Globus pallidus (tissue), 1 donor: ENCODE results near the gene PRXL2A.
"Not testable (repeated sequence)": the region's sequence is repeated elsewhere in the genome, so short reads cannot be mapped to it uniquely, and the experiment has no call there.

Source experiments
- DNase-seq: peaks from one replicate; pipeline ENCODE4 v3.0.0-alpha.2; 2015; ENCODE audit warnings: low spot score

The PRXL2A gene, protein sequence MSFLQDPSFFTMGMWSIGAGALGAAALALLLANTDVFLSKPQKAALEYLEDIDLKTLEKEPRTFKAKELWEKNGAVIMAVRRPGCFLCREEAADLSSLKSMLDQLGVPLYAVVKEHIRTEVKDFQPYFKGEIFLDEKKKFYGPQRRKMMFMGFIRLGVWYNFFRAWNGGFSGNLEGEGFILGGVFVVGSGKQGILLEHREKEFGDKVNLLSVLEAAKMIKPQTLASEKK

GRCh38 chr10:80408242-80409101 is at the start of gene PRXL2A:
Gene PRXL2A, plus strand, starts transcription at chr10:80408551. Its CDS starts 11,917 bp downstream, at chr10:80420468.
- DNase-seq = peak; percentile 78

GRCh38 chr10:80358925-80359324 is 49.4 kb upstream of the PRXL2A start:
- DNase-seq = not testable (repeated sequence)

GRCh38 chr10:80359644-80360043 is 48.7 kb upstream of the PRXL2A start:
- no peak for DNase-seq

- DNase-seq = no peak
Observed at GRCh38 chr10:80365510-80365909, 42.8 kb upstream of the PRXL2A start.

DNA sequence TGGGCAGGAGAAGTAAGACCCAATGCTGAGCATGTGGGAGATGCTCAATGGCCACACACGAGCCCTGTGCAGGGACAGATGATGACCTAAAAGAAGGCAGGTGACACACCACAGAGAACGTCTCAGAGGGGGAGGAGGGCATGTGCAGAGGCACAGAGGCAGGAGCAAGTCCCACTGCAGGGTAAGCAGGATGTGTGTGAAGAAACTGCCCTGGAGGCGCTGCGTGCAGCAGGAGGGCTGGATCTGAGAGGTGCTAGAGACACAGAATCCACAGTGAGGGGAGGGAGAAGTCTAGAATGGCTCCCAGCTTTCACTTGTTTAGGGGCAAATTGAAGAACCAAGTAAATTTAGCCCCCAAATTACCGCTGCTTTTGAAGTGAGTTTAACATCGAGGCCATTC is 36.9 kb upstream of the PRXL2A start:
- DNase-seq = no peak

GRCh38 chr10:80372675-80373074 is 35.7 kb upstream of the PRXL2A start:
- peak; percentile 51 for DNase-seq

- no peak for DNase-seq
Observed at GRCh38 chr10:80373502-80373901, 34.8 kb upstream of the PRXL2A start.

- DNase-seq = no peak
Observed at GRCh38 chr10:80379701-80380100, 28.6 kb upstream of the PRXL2A start.

DNA sequence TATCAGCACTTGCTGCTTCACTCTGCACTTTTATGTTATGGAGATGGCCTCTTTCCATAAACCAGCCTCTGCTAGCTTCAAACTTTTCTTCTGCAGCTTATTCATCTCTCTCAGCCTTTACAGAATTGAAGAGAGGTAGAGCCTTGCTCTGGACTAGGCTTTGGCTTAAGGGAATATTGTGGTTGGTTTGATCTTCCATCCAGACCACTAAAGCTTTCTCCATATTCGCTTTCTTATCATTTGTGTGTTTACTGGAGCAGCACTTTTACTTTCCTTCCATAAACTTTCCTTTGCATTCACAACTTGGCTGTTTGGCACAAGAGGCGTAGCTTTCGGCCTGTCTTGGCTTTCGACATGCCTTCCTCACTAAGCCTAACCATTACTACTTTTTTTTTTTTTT is 28.2 kb upstream of the PRXL2A start:
- no peak for DNase-seq

GRCh38 chr10:80382989-80383388 is 25.4 kb upstream of the PRXL2A start:
- DNase-seq = peak; percentile 29

GRCh38 chr10:80390740-80391139 is 17.6 kb upstream of the PRXL2A start:
- no peak for DNase-seq

DNA sequence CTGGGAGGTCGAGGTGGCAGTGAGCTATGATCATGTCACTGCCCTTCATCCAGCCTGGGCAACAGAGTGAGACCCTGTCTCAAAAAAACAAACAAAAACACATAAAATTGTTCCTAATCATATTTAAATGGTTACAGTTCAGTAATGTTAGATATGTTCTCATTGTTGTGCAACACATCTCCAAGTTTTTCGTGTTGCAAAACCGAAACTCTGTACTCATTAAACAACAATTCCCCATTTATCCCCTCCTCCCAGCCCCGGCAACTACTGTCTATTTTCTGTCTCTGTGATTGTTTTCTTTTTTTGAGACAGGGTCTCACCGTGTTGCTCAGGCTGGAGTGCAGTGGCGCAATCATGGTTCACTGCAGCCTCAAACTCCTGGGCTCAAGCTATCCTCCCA is 16.1 kb upstream of the PRXL2A start:
- DNase-seq = no peak

- DNase-seq = no peak
Observed at GRCh38 chr10:80394358-80394916, 13.9 kb upstream of the PRXL2A start.

DNA sequence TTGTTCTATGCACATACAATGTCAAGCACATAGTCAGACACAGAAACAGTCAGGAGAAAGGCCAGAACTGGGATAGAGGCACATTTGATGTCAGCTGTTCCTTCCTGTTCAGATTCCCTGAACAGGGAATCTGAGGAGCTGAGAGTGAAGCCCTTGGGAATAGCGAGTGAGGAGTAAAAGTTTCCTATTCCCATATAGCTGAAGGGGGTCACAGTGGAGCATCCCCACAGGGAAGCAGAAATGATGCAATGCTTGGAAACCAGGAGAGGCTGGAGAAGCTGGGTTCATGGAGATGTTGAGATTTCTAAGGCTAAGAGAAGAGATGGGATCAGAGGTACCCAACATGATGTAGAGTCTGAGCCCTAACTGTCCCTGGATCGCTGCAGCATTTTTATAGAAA is 11.3 kb upstream of the PRXL2A start:
- DNase-seq = no peak

DNA sequence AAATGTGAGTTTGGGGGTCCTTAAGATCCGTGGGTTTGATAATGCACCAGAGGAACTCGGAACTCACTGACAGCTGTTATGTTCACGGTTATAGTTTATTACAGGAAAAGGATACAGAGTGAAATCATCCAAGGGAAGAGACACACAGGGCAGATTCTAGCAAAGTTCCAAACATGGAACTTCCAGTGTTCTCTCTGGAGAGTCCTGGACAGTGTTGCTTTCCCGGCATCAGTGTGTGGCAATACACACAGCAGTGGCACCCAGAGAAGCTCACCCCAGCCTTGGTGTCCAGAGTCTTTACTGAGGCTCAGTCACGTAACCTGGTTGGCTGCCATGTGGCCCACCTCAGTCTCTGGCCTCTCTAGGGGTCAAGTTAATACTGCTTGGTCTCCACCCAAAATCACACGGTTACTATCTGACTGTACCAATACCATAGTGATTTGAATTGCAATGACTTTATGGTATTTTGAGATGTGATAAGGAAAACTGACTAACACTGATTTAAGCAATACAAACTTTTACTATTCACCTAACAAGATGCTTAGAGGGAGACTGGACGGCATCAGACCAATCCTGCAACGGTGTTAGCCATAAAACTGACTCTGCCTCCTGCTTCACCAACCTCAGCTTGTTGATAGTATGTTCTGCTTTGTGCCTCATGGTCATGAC is 8.1 kb upstream of the PRXL2A start:
- DNase-seq = no peak

DNA sequence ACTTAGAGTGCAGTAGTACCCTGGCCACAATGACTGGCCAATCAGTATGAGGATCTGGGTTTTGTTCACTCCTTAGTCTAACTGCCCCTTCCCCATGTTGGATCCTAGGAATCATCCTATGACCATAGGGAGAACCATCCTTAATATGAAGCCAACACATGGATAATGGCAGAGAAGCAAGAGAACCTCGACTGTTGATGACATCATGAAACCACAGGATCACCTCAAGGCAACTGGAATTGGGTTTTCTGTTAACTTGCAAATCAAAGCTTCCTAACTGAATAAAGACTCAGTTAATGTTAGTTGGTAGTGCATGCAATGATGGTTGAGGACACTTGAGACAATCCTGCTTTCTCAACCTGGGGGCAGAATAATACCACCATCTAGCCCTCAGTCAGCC is 3.3 kb upstream of the PRXL2A start:
- no peak for DNase-seq

GRCh38 chr10:80405626-80406025 is 2.7 kb upstream of the PRXL2A start:
- no peak for DNase-seq

GRCh38 chr10:80406204-80406603 is 2.1 kb upstream of the PRXL2A start:
- DNase-seq = no peak

DNA sequence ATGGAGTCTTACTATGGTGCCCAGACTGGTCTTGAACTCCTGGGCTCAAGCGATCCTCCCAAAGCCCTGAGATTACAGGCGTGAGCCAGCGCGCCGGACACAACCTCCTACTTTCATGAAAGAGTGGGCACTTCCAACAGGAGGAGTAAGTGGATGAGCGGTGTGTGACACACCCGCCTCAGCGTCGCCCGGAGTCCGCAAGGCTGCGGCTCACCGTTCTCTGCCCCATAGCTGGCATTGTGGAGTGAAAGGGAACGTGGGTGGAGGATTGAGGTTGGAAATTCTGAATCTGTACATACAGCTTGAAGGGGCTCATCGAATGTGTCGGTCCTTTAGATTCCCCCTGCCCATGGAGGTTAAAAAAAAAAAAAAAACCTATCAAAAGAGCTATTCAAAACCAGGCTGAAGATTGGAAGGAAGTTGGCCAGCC is 524 bp upstream of the PRXL2A start:
- DNase-seq = no peak

DNA sequence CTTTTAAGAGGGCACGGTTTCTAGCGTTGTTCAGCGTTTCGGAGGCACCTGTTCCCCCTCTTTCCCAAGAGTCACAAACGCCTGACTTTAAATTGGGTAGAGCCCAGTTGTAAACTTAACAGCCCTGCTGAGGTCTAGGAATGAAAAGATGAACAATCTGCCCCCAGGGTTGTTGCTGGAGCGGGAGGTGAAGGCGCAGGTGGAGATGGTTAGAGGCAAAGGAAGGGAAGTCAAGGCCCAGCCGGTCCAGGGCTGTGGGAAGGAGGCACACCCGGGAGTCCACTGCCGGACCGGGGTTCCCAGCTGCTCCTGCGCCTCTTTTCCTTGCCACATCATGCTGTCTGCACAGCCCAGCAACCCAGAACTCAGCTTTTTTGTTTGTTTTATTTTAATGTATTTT is 770 bp downstream of the PRXL2A start:
- no peak for DNase-seq

- no peak for DNase-seq
Observed at GRCh38 chr10:80410122-80410521, 1.8 kb downstream of the PRXL2A start.

- DNase-seq = no peak
Observed at GRCh38 chr10:80410578-80411145, 2.3 kb downstream of the PRXL2A start.
